ENCODE data around the gene MOB1B. TPM values are rescaled to one million over a fixed set of nuclear protein-coding genes. Genes with fewer than 3 reads are reported as not detected.
"Not testable (repeated sequence)": the region's sequence is repeated elsewhere in the genome, so short reads cannot be mapped to it uniquely, and the experiment has no call there.

Gene MOB1B
- total RNA-seq, 1 donor from 2014 or later = 11.7 TPM

DNA sequence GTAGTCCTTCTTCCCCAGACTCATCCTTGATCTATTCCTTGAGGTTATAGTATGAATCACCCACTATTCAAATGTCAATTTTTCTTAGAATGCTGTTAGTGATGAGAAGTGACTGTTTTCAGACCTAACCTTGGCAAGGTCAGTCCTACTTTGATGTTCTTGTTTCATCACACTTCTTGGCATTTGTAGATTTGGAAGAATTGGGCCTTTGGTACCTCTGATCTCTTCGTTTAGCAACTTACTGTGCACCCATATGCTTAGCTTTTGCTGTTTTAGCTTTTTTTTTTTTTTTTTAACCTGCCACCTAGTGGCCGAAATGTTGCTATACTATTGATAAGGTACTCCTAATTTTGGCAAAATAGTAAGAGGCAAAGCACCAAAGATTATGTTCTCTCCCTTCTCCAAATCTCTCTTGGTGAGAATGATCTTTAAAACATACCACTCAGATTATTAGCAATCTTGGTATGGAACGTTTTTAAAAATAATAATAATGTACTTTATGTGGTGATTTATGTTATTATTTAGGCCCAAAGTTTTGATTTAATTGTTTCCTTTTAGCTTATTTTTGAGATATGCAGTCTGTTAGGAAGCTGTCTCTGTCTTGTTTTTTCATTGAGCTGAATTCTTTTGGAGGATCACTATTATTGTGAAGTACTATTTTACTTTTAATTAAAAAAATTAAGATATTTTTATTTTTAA is 107.9 kb downstream of the MOB1B start:
- DNase-seq = peak; percentile 64

DNA sequence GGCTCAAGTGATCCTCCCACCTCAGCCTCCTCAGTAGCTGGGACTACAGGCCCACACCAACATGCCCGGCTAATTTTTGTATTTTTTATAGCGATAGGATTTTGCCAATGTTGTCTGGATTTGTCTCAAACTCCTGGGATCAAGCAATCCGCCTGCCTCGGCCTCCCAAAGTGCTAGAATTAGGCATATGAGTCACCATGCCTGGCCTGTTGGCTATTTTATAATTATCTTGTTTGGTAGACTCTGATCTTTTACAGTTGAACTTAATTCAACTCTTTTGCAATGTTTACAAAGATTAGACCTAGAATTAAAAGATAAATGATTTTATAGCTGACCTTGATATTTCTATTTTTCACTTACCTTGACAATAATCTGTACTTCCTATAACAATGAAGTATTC is 109.3 kb downstream of the MOB1B start:
- no peak for DNase-seq

DNA sequence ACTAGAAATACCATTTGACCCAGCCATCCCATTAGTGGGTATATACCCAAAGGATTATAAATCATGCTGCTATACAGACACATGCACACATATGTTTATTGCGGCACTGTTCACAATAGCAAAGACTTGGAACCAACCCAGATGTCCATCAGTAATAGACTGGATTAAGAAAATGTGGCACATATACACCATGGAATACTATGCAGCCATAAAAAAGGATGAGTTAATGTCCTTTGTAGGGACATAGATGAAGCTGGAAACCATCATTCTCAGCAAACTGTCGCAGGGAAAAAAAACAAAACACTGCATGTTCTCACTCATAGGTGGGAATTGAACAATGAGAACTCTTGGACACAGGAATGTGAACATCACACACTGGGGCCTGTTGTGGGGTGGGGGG is 115.2 kb downstream of the MOB1B start:
- DNase-seq = not testable (repeated sequence)

DNA sequence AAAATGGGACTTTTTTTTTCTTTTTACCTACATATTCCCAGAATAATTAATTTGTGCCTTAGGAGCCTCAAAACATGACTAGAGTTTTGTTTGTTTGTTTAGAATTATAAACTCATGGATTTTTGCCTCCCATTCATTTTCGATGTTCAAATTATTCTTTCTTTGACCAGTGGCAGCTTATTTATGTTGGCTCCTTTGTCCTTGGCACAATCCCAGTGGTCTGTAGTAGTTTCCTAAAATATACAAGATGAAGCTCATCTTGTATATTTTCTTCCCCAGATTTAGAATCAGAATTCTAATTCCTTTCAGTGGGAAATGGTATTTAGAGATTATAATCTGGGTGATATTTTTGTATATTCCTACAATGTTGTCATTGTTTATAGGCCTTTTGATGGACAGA is 118.4 kb downstream of the MOB1B start:
- no peak for DNase-seq

DNA sequence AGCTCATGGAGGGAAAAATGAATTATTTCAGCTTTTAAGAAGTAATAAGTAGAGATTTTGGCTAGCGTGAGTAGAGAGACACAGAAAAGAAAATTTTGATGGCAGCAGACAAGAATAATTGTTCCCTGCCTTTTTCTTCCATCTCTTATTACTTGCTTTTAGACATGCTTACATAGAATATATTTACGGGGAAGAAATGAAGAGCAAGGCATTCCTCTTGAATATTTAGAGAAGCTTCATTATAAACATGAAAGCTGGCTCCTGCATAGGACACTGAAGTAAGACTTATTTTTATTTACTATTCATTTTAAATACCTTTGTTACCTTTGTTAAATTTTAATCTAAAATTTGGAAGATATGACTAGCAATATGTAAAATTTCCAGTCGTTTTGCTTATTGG is 123.5 kb downstream of the MOB1B start:
- no peak for DNase-seq

DNA sequence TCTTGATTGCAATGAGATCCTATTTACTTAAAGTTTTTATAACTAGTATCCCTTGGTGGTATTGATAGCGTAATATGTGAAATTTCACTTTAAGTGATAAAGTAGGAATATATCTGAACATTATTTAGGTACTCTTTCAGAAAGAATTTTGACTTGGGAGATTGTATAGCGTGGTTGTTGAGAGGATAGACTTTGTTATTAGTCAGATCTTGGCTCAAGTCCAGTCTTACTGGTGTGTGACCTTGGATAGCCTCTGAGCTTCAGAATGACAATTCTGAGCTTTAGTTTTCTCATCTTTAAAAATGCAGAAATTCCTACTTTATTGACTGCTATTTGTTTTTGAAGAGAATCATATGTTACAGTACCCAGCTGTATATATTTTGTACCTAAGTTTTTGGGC is 123.9 kb downstream of the MOB1B start:
- DNase-seq = peak; percentile 87

DNA sequence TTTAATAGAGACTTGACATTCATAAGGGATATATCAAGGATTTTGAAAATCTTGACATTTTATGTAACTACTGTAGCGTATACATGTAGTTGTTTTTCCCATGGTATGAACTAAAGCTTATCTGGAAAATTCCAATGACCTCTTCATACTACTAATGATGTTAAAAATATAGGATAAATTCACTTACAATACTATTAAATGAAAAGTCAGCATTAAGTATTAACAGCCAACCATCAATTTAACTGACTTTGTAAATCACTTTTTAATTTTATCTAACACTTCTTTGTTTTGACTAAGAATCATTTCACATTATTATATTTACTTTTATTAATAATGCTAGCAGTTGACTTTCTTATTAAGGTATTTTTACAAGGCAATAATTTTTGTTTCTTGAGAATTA is 125.4 kb downstream of the MOB1B start:
- DNase-seq = no peak

DNA sequence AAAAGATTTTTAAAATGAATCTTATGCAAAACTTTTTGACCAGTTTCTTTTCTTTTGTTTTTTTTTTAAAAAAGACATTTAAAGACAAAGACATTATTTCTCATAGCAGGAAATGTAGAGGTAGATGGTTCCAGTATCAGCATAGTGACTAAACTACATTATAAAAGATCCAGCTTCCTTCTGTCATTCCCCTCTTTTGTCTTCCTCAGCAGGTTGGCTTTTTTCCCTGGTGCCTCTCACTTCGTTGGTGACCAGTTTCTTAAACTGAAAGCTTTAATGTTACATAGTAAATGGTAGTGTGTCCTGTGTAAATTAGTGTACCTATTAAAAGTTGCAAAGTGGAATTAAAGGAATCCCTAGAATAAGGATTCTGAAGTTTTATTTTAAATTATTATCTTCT is 127.3 kb downstream of the MOB1B start:
- DNase-seq = no peak

DNA sequence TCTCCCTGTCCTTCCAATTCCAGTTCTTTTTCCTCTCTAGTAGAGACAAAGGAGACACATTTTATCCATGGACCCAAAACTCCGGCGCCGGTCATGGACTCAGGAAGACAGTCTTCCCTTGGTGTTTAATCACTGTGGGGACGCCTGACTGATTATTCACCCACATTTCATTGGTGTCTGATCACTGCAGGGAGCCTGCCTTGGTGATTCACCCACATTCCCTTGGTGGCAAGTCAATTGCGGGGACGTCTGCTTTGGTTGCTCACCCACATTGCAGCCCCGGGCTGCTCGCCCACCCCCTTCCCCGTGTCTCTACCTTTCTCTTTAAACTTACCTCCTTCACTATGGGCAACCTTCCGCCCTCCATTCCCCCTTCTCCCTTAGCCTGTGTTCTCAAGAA is 129.9 kb downstream of the MOB1B start:
- not testable (repeated sequence) for DNase-seq

Other genes starting within 250 kb of the MOB1B start
- not detected in 2 replicates for gene JCHAIN, start 235.9 kb upstream of the MOB1B start, total RNA-seq
- 20.8 and 27.1 TPM in 2 replicates for gene UTP3, start 213.8 kb upstream of the MOB1B start, total RNA-seq
- 50.7 and 58.9 TPM in 2 replicates for gene RUFY3, start 180.4 kb upstream of the MOB1B start, total RNA-seq
- gene GRSF1, start 62.5 kb upstream of the MOB1B start, total RNA-seq = 82.4 and 117 TPM in 2 replicates
- gene DCK, start 91.3 kb downstream of the MOB1B start, total RNA-seq = 27.8 and 29.4 TPM in 2 replicates